ENCODE measurements around the gene WNT8A.

GRCh38 chr5:138035605-138036537, 48.0 kb upstream of the WNT8A start:
- TF ChIP-seq CTCF (IDR thresholded peaks at IDR 0.05) (peak; percentile 74 to 90 (median 81)), POLR2A (IDR thresholded peaks at IDR 0.05) (no peak), POLR2AphosphoS5 (IDR thresholded peaks at IDR 0.05) (no peak), EP300 (IDR thresholded peaks at IDR 0.05; ENCODE audit: low read depth) (no peak)

Measured in transverse colon (tissue), 4 donors.